ENCODE data around the gene MEA1.

GRCh38 chr6:42971746-42972327, 41.9 kb downstream of the MEA1 start:
- TF ChIP-seq SMC3 (IDR thresholded peaks at IDR 0.05; ENCODE audit: borderline replicate concordance, low read length) (no peak), HDAC2 (IDR thresholded peaks at IDR 0.05) (no peak), CEBPZ (IDR thresholded peaks at IDR 0.05; ENCODE audit: low read depth, low read length) (no peak), TCF3 (IDR thresholded peaks at IDR 0.05; ENCODE audit: borderline replicate concordance, insufficient read depth, low read depth, low read length) (no peak), REST (IDR thresholded peaks at IDR 0.05; ENCODE audit: low read depth, low read length) (no peak)
